Mucosa of gallbladder (tissue), 1 donor: ENCODE measurements around the gene DMRT3. TPM values are rescaled to one million over a fixed set of nuclear protein-coding genes. Genes with fewer than 3 reads are reported as not detected.

Experiments used
- DNase-seq: peaks from one replicate; pipeline ENCODE4 v3.0.0-alpha.2; 2020; ENCODE audit warnings: low spot score
- total RNA-seq: library from RNA; stranded (reverse); gene quantifications from one replicate; pipeline ENCODE4 v1.2.1, GENCODE V29; 2021
- donor health status: DM: no; HTN: no; CAD: no.

The DMRT3 gene
- not detected for total RNA-seq

GRCh38 chr9:976258-976942 lies at the start of gene DMRT3:
TSS of gene DMRT3 (plus strand) at chr9:976655. CDS start at chr9:977002, 347 bp downstream.
- no peak for DNase-seq

GRCh38 chr9:926976-927375 lies 49.5 kb upstream of the DMRT3 start:
- no peak for DNase-seq

GRCh38 chr9:928363-929042 lies 48.0 kb upstream of the DMRT3 start:
- peak; percentile 19 for DNase-seq

- no peak for DNase-seq
Observed at GRCh38 chr9:929719-930118, 46.7 kb upstream of the DMRT3 start.

GRCh38 chr9:933356-933755 lies 43.1 kb upstream of the DMRT3 start:
- no peak for DNase-seq

- no peak for DNase-seq
Observed at GRCh38 chr9:935348-935965, 41.0 kb upstream of the DMRT3 start.

- no peak for DNase-seq
Observed at GRCh38 chr9:942805-943580, 33.5 kb upstream of the DMRT3 start.

- DNase-seq, result no peak
Observed at GRCh38 chr9:947985-948384, 28.5 kb upstream of the DMRT3 start.

GRCh38 chr9:948497-948896 lies 28.0 kb upstream of the DMRT3 start:
- DNase-seq, result no peak

- DNase-seq, result no peak
Observed at GRCh38 chr9:950139-950538, 26.3 kb upstream of the DMRT3 start.

- DNase-seq, result no peak
Observed at GRCh38 chr9:952546-952945, 23.9 kb upstream of the DMRT3 start.

- DNase-seq, result no peak
Observed at GRCh38 chr9:959105-959504, 17.4 kb upstream of the DMRT3 start.

GRCh38 chr9:959914-960313 lies 16.5 kb upstream of the DMRT3 start:
- peak; percentile 46 for DNase-seq

- DNase-seq, result no peak
Observed at GRCh38 chr9:962023-962422, 14.4 kb upstream of the DMRT3 start.

GRCh38 chr9:965497-965896 lies 11.0 kb upstream of the DMRT3 start:
- no peak for DNase-seq

- DNase-seq, result no peak
Observed at GRCh38 chr9:966870-967269, 9.6 kb upstream of the DMRT3 start.

- no peak for DNase-seq
Observed at GRCh38 chr9:967436-967835, 9.0 kb upstream of the DMRT3 start.

GRCh38 chr9:967903-968641 lies 8.4 kb upstream of the DMRT3 start:
- DNase-seq, result no peak

GRCh38 chr9:969310-970150 lies 6.9 kb upstream of the DMRT3 start:
- no peak for DNase-seq

GRCh38 chr9:970151-970996 lies 6.1 kb upstream of the DMRT3 start:
- no peak for DNase-seq
